ENCODE data around the gene XNDC1N. TPM values are rescaled to one million over a fixed set of nuclear protein-coding genes. Genes with fewer than 3 reads are reported as not detected.

Gene XNDC1N, protein sequence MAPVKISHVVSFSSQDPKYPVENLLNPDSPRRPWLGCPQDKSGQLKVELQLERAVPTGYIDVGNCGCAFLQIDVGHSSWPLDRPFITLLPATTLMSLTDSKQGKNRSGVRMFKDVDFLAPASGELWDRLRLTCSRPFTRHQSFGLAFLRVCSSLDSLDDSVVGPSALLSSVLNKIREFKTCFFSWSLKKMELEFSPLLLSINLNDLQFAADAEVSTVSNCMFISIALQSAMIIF
- 10 to 100 TPM in 1 of 2 donors, 1 to 10 TPM in 1; 8.2 to 12.8 TPM for total RNA-seq
- polyA plus RNA-seq, result 1 to 10 TPM; 3.9 to 4.7 TPM
- long read RNA-seq, donor 1, partial matches to known transcripts, result 0 of 6 reads
- long read RNA-seq, donor 1, other reads (novel, unspliced or antisense), result 6 of 6 reads
- long read RNA-seq, donor 2, partial matches to known transcripts, result 0 of 9 reads
- long read RNA-seq, donor 2, other reads (novel, unspliced or antisense), result 9 of 9 reads

DNA sequence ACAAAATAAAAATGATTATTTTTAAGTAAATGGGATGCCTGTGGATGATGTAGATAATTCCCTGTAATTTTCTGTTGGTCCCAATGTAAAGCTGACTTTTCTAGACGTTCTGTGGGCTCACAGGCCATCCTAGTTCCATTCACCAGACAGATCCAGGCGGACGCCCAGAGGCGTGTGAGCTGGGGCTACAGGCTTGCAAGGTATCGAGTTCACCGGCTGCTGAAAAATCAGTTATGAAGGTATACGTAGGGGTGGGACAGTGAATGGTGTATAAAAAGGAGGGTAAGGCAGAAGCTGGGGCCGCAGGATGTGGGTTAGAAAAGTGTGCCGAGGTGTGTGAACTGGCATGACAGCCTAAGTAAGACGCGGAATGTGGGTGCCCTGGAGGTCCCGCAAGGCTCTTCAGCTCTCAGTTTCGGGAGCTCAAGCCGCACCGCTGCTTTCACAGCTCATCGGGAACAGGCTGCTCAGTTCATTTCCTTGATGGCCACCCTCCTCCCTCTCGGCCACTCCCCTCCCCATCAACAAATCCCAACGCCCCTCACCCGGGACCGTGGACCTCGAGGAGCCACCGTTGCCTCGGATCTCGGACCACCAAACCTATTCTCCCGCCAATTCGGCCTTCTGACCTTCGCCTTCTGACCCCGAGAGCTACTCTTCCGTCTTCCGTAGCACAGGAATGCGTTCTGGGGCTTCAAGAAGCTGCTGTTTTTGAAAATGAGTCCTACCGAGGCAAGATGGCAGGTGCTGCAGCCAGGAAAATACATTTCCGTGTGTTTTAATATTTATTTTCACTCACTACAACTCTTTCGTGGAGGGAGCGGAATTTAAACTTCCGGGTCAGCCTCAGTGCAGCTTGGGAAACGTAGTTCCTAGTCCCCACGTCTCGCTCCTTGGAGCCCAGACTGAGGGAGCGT, at the start of gene XNDC1N:
Gene XNDC1N (minus strand): TSS at position 775 of the 917 bp plus-strand sequence. CDS start 5,241 bp downstream, outside the sequence.
- Histone ChIP-seq H3K4me3 (ENCODE audit: low read length in 2 of 2) (peak within 1 kb of the TSS; percentile 70 to 88), H3K9me3 (ENCODE audit: control insufficient read depth, low read length) (no peaks in the 10 kb centered on the region), H3K27ac (ENCODE audit: low read depth in 1 of 2, low read length in 2 of 2) (peak within 1 kb of the TSS in 1 of 2 donors; percentile 14), H3K27me3 (ENCODE audit: control insufficient read depth in 1 of 2, insufficient read depth in 2 of 2, low read length in 1 of 2) (no peaks in the 10 kb centered on the region), H3K4me1 (ENCODE audit: control insufficient read depth in 1 of 2, insufficient read depth in 2 of 2, low read length in 2 of 2) (peaks cover 0 to 7% of the 10 kb centered on the region in 2 donors), H3K36me3 (ENCODE audit: control insufficient read depth in 1 of 2, insufficient read depth in 2 of 2, low read length in 1 of 2) (no peaks in the 10 kb centered on the region)
- DNase-seq (peak; percentile 68 to 81), ATAC-seq (ENCODE audit: low FRiP score) (peak; percentile 94)
- 0 to 1% methylated on average over 39 to 40 of the region's 40 CpGs for WGBS, 2 donors
- intact Hi-C loops (cut with DNase I), result loop anchor here in 1 of 2 donors (2.0 kb wide), 1 partner anchor 185 kb away; the partner anchor contains the start of gene ANAPC15

DNA sequence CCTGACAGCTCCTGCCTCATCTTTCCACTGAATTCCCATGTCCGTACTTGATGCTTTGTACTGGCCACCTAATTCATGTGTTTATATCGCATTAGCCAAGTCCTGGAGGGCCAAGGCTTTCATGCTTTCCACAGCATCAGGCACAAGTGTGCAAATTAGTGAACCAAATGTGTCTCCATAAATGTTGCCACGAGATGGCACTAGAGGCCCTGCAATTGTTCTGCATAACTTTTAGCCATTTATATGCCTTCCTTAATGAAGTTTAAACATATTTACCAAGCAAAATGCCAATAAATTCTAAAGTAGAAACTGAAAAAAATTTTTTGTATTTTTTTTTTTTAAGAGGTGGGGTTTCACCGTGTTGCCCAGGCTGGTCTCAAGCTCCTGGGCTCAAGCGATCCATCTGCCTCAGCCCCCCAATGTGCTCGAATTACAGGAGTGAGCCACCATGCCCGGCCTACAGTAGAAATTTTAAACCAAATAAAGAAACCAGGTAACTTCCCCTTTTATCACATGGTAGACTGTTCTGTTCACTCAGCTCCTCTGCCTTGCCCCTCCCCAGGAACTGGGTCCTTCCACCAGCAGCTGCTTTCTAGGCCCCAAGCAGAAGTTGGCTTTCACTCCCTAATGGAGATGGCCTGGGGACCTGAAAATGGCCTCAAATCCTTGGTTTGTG, 49.5 kb upstream of the XNDC1N start:
- ATAC-seq (ENCODE audit: low FRiP score), result peak; percentile 77
- H3K9me3 ChIP-seq (ENCODE audit: control insufficient read depth, low read length), result no peaks in the 10 kb centered on the region
- 52 to 53% methylated on average over 7 of the region's 7 CpGs for WGBS, 2 donors
- peak in 1 of 2 donors; percentile 60 for DNase-seq
- no peaks in the 10 kb centered on the region for H3K27me3 ChIP-seq (ENCODE audit: control insufficient read depth in 1 of 2, insufficient read depth in 2 of 2, low read length in 1 of 2)
- intact Hi-C loops (cut with DNase I), result loop anchor here in 1 of 2 donors (2.0 kb wide), 1 partner anchor 111 kb away; no protein-coding TSS in a partner anchor
- H3K4me3 ChIP-seq (ENCODE audit: low read length in 2 of 2), result no peak overlapping the region
- H3K27ac ChIP-seq (ENCODE audit: low read depth in 1 of 2, low read length in 2 of 2), result no peak overlapping the region
- no peaks in the 10 kb centered on the region for H3K4me1 ChIP-seq (ENCODE audit: control insufficient read depth in 1 of 2, insufficient read depth in 2 of 2, low read length in 2 of 2)
- peaks cover 0 to 3% of the 10 kb centered on the region in 2 donors for H3K36me3 ChIP-seq (ENCODE audit: control insufficient read depth in 1 of 2, insufficient read depth in 2 of 2, low read length in 1 of 2)

DNA sequence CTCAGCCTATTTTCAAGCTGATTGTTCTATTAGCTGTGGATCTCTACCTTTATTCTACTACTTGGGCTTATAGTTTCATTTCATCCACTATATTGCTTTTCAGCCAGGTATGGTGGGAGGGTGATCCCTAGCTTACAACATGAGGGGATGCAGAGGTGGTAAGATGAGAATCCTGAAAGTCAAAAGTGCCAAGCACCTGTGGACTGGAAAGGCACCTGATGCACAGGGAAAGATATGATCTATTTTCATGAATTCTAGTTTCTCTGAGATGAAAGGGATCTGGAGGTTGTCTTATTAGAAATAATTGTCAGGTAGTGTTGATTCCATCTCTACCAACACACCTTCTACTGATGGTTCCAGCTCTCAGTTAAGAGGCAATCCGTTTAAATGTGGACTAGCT, 48.7 kb upstream of the XNDC1N start:
- DNase-seq (no peak), ATAC-seq (ENCODE audit: low FRiP score) (no peak)
- Histone ChIP-seq H3K27me3 (ENCODE audit: control insufficient read depth in 1 of 2, insufficient read depth in 2 of 2, low read length in 1 of 2) (no peaks in the 10 kb centered on the region), H3K4me3 (ENCODE audit: low read length in 2 of 2) (no peak overlapping the region), H3K36me3 (ENCODE audit: control insufficient read depth in 1 of 2, insufficient read depth in 2 of 2, low read length in 1 of 2) (peaks cover 0 to 3% of the 10 kb centered on the region in 2 donors), H3K27ac (ENCODE audit: low read depth in 1 of 2, low read length in 2 of 2) (no peak overlapping the region), H3K9me3 (ENCODE audit: control insufficient read depth, low read length) (no peaks in the 10 kb centered on the region), H3K4me1 (ENCODE audit: control insufficient read depth in 1 of 2, insufficient read depth in 2 of 2, low read length in 2 of 2) (no peaks in the 10 kb centered on the region)
- 64 to 74% methylated on average over 1 of the region's 1 CpG for WGBS, 2 donors
- intact Hi-C loops (cut with DNase I), result loop anchor here in 1 of 2 donors (2.0 kb wide), 1 partner anchor 112 kb away; no protein-coding TSS in a partner anchor

DNA sequence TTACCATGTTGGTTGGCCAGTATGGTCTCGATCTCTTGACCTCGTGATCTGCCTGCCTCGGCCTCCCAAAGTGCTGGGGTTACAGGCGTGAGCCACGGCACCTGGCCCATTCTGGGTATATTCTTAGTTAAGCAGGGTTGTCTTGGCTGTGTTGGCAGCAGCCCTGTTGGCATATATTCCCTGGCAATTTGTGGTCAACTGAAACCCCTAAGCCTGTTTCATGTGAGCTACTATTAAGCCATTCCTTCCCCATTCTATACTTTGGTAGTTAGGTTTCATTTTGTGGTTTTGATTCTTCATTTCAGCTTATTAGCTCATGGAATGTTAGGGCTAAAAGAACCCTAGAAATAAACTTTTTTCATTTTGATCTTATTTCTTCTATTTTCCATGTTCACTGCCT, 48.2 kb upstream of the XNDC1N start:
- Histone ChIP-seq H3K27ac (ENCODE audit: low read depth in 1 of 2, low read length in 2 of 2) (no peak overlapping the region), H3K27me3 (ENCODE audit: control insufficient read depth in 1 of 2, insufficient read depth in 2 of 2, low read length in 1 of 2) (no peaks in the 10 kb centered on the region), H3K4me1 (ENCODE audit: control insufficient read depth in 1 of 2, insufficient read depth in 2 of 2, low read length in 2 of 2) (no peaks in the 10 kb centered on the region), H3K4me3 (ENCODE audit: low read length in 2 of 2) (no peak overlapping the region), H3K36me3 (ENCODE audit: control insufficient read depth in 1 of 2, insufficient read depth in 2 of 2, low read length in 1 of 2) (peaks cover 0 to 3% of the 10 kb centered on the region in 2 donors), H3K9me3 (ENCODE audit: control insufficient read depth, low read length) (no peaks in the 10 kb centered on the region)
- WGBS, 2 donors, result 72 to 73% methylated on average over 5 of the region's 5 CpGs
- ATAC-seq (ENCODE audit: low FRiP score) (no peak), DNase-seq (no peak)
- intact Hi-C loops (cut with DNase I), result loop anchor here in 1 of 2 donors (2.0 kb wide), 1 partner anchor 112 kb away; no protein-coding TSS in a partner anchor

GRCh38 chr11:71971680-71972079, 43.3 kb upstream of the XNDC1N start:
- Histone ChIP-seq H3K27me3 (ENCODE audit: control insufficient read depth in 1 of 2, insufficient read depth in 2 of 2, low read length in 1 of 2) (no peaks in the 10 kb centered on the region), H3K9me3 (ENCODE audit: control insufficient read depth, low read length) (no peaks in the 10 kb centered on the region), H3K36me3 (ENCODE audit: control insufficient read depth in 1 of 2, insufficient read depth in 2 of 2, low read length in 1 of 2) (peaks cover 0 to 2% of the 10 kb centered on the region in 2 donors), H3K4me3 (ENCODE audit: low read length in 2 of 2) (no peak overlapping the region), H3K4me1 (ENCODE audit: control insufficient read depth in 1 of 2, insufficient read depth in 2 of 2, low read length in 2 of 2) (no peaks in the 10 kb centered on the region), H3K27ac (ENCODE audit: low read depth in 1 of 2, low read length in 2 of 2) (no peak overlapping the region)
- no peak for ATAC-seq (ENCODE audit: low FRiP score)
- WGBS, 2 donors, result 95 to 99% methylated on average over 2 of the region's 2 CpGs
- intact Hi-C loops (cut with DNase I), result no loop called here
- DNase-seq, result no peak

DNA sequence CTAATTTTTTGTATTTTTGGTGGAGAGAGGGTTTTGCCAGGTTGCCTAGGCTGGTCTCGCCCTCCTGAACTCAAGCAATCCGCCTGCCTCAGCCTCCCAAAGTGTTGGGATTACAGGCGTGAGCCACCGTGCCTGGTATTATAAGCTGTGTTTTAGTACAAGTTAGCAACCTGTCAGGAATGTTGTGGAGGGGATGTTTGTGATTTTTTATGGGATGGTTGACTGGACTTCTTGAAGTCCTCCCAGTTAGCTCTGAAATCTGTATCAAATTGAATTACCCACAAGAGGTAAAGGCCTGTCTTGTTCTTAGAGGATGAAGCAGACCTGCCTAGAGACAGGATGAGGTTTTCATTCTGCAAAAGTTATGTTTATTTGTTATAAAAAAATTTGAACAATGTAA, 36.2 kb upstream of the XNDC1N start:
- Histone ChIP-seq H3K4me3 (ENCODE audit: low read length in 2 of 2) (no peak overlapping the region), H3K9me3 (ENCODE audit: control insufficient read depth, low read length) (no peaks in the 10 kb centered on the region), H3K36me3 (ENCODE audit: control insufficient read depth in 1 of 2, insufficient read depth in 2 of 2, low read length in 1 of 2) (peaks cover 0 to 2% of the 10 kb centered on the region in 2 donors), H3K4me1 (ENCODE audit: control insufficient read depth in 1 of 2, insufficient read depth in 2 of 2, low read length in 2 of 2) (no peaks in the 10 kb centered on the region), H3K27me3 (ENCODE audit: control insufficient read depth in 1 of 2, insufficient read depth in 2 of 2, low read length in 1 of 2) (no peaks in the 10 kb centered on the region), H3K27ac (ENCODE audit: low read depth in 1 of 2, low read length in 2 of 2) (no peak overlapping the region)
- no peak for ATAC-seq (ENCODE audit: low FRiP score)
- DNase-seq, result no peak
- intact Hi-C loops (cut with DNase I), result no loop called here
- WGBS, 2 donors, result 90 to 92% methylated on average over 4 of the region's 4 CpGs

DNA sequence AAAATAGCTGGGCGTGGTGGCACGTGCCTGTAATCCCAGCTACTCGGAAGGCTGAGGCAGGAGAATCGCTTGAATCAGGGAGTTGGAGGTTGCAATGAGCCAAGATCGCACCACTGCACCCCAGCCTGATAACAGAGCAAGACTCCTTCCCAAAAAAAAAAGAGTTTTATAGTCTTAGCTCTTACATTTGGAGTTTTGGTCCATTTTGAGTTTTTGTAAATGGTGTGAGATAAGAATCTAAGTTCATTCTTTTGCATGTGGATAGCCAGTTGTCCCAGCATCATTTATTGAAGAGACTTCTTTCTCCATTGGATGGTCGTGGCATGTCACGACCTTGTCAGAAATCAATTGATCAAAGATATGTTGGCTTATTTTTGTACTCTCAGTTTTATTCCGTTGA, 35.1 kb upstream of the XNDC1N start:
- no peak overlapping the region for H3K4me3 ChIP-seq (ENCODE audit: low read length in 2 of 2)
- 93 to 94% methylated on average over 8 of the region's 8 CpGs for WGBS, 2 donors
- H3K4me1 ChIP-seq (ENCODE audit: control insufficient read depth in 1 of 2, insufficient read depth in 2 of 2, low read length in 2 of 2), result no peaks in the 10 kb centered on the region
- DNase-seq (no peak), ATAC-seq (ENCODE audit: low FRiP score) (no peak)
- no peaks in the 10 kb centered on the region for H3K9me3 ChIP-seq (ENCODE audit: control insufficient read depth, low read length)
- intact Hi-C loops (cut with DNase I), result no loop called here
- peaks cover 0 to 2% of the 10 kb centered on the region in 2 donors for H3K36me3 ChIP-seq (ENCODE audit: control insufficient read depth in 1 of 2, insufficient read depth in 2 of 2, low read length in 1 of 2)
- no peak overlapping the region for H3K27ac ChIP-seq (ENCODE audit: low read depth in 1 of 2, low read length in 2 of 2)
- H3K27me3 ChIP-seq (ENCODE audit: control insufficient read depth in 1 of 2, insufficient read depth in 2 of 2, low read length in 1 of 2), result no peaks in the 10 kb centered on the region

GRCh38 chr11:71962428-71963038, 34.1 kb upstream of the XNDC1N start:
- no peak for ATAC-seq (ENCODE audit: low FRiP score)

More at GRCh38 chr11:71962428-71963038, 34.1 kb upstream of the XNDC1N start:
- WGBS, 2 donors, result 13 to 14% methylated on average over 2 of the region's 2 CpGs
- Histone ChIP-seq H3K27ac (ENCODE audit: low read depth in 1 of 2, low read length in 2 of 2) (no peak overlapping the region), H3K9me3 (ENCODE audit: control insufficient read depth, low read length) (no peaks in the 10 kb centered on the region), H3K4me3 (ENCODE audit: low read length in 2 of 2) (no peak overlapping the region), H3K4me1 (ENCODE audit: control insufficient read depth in 1 of 2, insufficient read depth in 2 of 2, low read length in 2 of 2) (no peaks in the 10 kb centered on the region), H3K36me3 (ENCODE audit: control insufficient read depth in 1 of 2, insufficient read depth in 2 of 2, low read length in 1 of 2) (peaks cover 0 to 2% of the 10 kb centered on the region in 2 donors), H3K27me3 (ENCODE audit: control insufficient read depth in 1 of 2, insufficient read depth in 2 of 2, low read length in 1 of 2) (no peaks in the 10 kb centered on the region)
- DNase-seq, result no peak
- intact Hi-C loops (cut with DNase I), result no loop called here

All from aorta (tissue), 5 donors.